PC-9 (cell line): ENCODE results near the gene TIGD1. TPM values are rescaled to one million over a fixed set of nuclear protein-coding genes. Genes with fewer than 3 reads are reported as not detected.
"Not testable (repeated sequence)": the region's sequence is repeated elsewhere in the genome, so short reads cannot be mapped to it uniquely, and the experiment has no call there.

Experiments used
- BruUV-seq: library from RNA; stranded (reverse); fragments of 400-500 nt; replicated peaks from 2 replicates; lab custom pipeline; 2021; lab: Mats Ljungman, UMichigan
- CTCF ChIA-PET: fragments of 300-600 bp; sonication (Branson Sonifier 250); formaldehyde crosslinking; loops from one replicate; lab custom pipeline; 2022; ENCODE audit warnings: antibody characterized with exemption; lab: Charles Lee
- POLR2A ChIA-PET: fragments of 300-600 bp; sonication (Branson Sonifier 250); formaldehyde crosslinking; loops from one replicate; lab custom pipeline; 2022; ENCODE audit warnings: antibody characterized with exemption; ENCODE audit not compliant: unreplicated experiment; lab: Charles Lee
- DNase-seq, 2 experiments: peaks; one replicate each; pipeline versions ENCODE4 v3.0.0 to v3.0.0-alpha.2; 2015 to 2022; ENCODE audit warnings: mixed read lengths in 1 of 2
- H2AFZ ChIP-seq: fragments of 200-600 bp; sonication (generic); 2 replicates; pipeline ENCODE4 v1.8.1; 2017; ENCODE audit warnings: antibody characterized with exemption
- H3F3A ChIP-seq: fragments of 200-600 bp; sonication (generic); 2 replicates; pipeline ENCODE4 v1.8.1; 2017; ENCODE audit warnings: antibody characterized with exemption, mild to moderate bottlenecking, low read depth; ENCODE audit not compliant: insufficient read depth
- H3K27ac ChIP-seq: fragments of 200-600 bp; sonication (generic); 2 replicates; pipeline ENCODE4 v1.6.1; 2016; ENCODE audit warnings: mixed run types
- H3K27me3 ChIP-seq: fragments of 200-600 bp; sonication (generic); 2 replicates; pipeline ENCODE4 v1.6.1; 2016; ENCODE audit warnings: low read depth, mixed run types; ENCODE audit not compliant: insufficient read depth
- H3K36me3 ChIP-seq: fragments of 200-600 bp; sonication (generic); 2 replicates; pipeline ENCODE4 v1.6.1; 2016; ENCODE audit warnings: low read depth, mixed run types
- H3K4me1 ChIP-seq: fragments of 200-600 bp; sonication (generic); replicated peaks from 2 replicates; pipeline ENCODE4 v1.6.1; 2016; ENCODE audit warnings: mixed run types; ENCODE audit not compliant: insufficient read depth
- H3K4me2 ChIP-seq: fragments of 200-600 bp; sonication (generic); 2 replicates; pipeline ENCODE4 v1.6.1; 2017; ENCODE audit warnings: mixed run types
- H3K4me3 ChIP-seq: fragments of 200-600 bp; sonication (generic); 2 replicates; pipeline ENCODE4 v1.6.1; 2016; ENCODE audit warnings: mixed run types
- H3K79me2 ChIP-seq: fragments of 200-600 bp; sonication (generic); 2 replicates; pipeline ENCODE4 v1.6.1; 2017; ENCODE audit warnings: low read depth, mixed run types
- H3K9me2 ChIP-seq: fragments of 200-600 bp; sonication (generic); 2 replicates; pipeline ENCODE4 v1.8.1; 2017; ENCODE audit warnings: mild to moderate bottlenecking; ENCODE audit not compliant: insufficient read depth
- H3K9me3 ChIP-seq: fragments of 200-600 bp; sonication (generic); 2 replicates; pipeline ENCODE4 v1.8.1; 2016; ENCODE audit warnings: low read depth; ENCODE audit not compliant: insufficient read depth
- H4K20me1 ChIP-seq: fragments of 200-600 bp; sonication (generic); 2 replicates; pipeline ENCODE4 v1.8.1; 2017; ENCODE audit not compliant: insufficient read depth
- EZH2 ChIP-seq: fragments of 200-600 bp; sonication (generic); IDR thresholded peaks from 2 replicates; pipeline ENCODE4 v1.8.0; 2017; ENCODE audit warnings: antibody characterized with exemption, low read depth
- intact Hi-C: fragments of 100-400 bp; cut with micrococcal nuclease; formaldehyde crosslinking; loops from one replicate; pipeline ENCODE4 v1.10.0; 2022; ENCODE audit not compliant: unreplicated experiment
- total RNA-seq: library from RNA; stranded (reverse); gene quantifications from 2 replicates; pipeline ENCODE4 v1.2.3, GENCODE V29; 2021
- TF ChIP-seq, protein P1 (sequence below): fragments of 200-600 bp; sonication (generic); conservative IDR thresholded peaks from 2 replicates; pipeline ENCODE4 v1.6.1; 2017; ENCODE audit warnings: mixed run types, antibody characterized with exemption, mild to moderate bottlenecking, moderate library complexity

Gene TIGD1
- total RNA-seq, 1 experiment from 2014 or later, result 12.7 TPM

DNA sequence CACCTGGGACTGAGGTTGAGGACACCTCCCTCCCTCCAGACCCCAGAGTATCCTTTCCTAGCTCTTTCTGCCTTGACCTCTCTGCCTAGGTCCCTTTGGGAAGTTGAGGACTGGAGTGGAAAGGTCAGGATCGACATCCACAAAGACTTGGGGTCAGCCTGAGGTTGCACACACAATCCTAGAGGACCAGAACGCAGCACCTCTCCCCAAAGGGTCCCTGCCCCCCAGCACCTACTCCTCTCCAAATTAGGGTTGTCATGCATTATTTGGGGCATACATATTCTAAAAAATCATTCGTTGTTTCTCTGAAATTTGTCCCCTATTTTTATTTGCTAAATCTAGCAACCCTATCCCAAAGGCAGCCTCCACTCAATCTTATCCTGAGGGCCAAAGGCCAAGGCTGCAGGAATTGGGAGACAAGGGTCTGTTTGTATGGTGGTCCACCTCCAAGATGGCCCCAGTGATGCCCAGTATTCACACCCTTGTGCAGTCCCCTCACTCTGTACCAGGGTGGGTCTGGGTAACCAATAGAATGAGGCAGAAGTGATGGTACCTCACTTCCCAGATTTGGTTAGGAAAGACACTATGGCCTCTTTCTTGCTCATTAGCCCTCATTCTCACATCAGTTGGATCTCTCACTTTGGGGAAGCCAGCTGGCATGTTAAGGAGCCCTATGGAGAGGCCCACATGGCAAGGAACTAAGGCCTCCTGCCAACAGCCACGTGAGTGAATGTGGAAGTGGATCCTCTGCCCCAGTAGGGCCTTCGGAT is 14.4 kb downstream of the TIGD1 start:
- no peaks in the 10 kb centered on the region for H3F3A ChIP-seq
- ChIA-PET CTCF (no interaction called here), POLR2A (no interaction called here)
- no peaks in the 10 kb centered on the region for H3K79me2 ChIP-seq
- intact Hi-C loops, result no loop called here
- no peaks in the 10 kb centered on the region for H3K27me3 ChIP-seq
- H3K4me1 ChIP-seq, result no peaks in the 10 kb centered on the region
- no peak overlapping the region for H3K27ac ChIP-seq
- H3K9me2 ChIP-seq, result no peaks in the 10 kb centered on the region
- no peak overlapping the region for H3K4me3 ChIP-seq
- TF ChIP-seq, protein P1, sequence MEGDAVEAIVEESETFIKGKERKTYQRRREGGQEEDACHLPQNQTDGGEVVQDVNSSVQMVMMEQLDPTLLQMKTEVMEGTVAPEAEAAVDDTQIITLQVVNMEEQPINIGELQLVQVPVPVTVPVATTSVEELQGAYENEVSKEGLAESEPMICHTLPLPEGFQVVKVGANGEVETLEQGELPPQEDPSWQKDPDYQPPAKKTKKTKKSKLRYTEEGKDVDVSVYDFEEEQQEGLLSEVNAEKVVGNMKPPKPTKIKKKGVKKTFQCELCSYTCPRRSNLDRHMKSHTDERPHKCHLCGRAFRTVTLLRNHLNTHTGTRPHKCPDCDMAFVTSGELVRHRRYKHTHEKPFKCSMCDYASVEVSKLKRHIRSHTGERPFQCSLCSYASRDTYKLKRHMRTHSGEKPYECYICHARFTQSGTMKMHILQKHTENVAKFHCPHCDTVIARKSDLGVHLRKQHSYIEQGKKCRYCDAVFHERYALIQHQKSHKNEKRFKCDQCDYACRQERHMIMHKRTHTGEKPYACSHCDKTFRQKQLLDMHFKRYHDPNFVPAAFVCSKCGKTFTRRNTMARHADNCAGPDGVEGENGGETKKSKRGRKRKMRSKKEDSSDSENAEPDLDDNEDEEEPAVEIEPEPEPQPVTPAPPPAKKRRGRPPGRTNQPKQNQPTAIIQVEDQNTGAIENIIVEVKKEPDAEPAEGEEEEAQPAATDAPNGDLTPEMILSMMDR, result no peak
- TF ChIP-seq EZH2, result no peak
- H2AFZ ChIP-seq, result no peak overlapping the region
- no peaks in the 10 kb centered on the region for H4K20me1 ChIP-seq
- no TSS peak for BruUV-seq
- DNase-seq, result no peak
- H3K9me3 ChIP-seq, result 0 out of 2 replicates have a peak, but pooled peaks cover 2% of the 10 kb centered on the region
- no peak overlapping the region for H3K4me2 ChIP-seq
- no peaks in the 10 kb centered on the region for H3K36me3 ChIP-seq

DNA sequence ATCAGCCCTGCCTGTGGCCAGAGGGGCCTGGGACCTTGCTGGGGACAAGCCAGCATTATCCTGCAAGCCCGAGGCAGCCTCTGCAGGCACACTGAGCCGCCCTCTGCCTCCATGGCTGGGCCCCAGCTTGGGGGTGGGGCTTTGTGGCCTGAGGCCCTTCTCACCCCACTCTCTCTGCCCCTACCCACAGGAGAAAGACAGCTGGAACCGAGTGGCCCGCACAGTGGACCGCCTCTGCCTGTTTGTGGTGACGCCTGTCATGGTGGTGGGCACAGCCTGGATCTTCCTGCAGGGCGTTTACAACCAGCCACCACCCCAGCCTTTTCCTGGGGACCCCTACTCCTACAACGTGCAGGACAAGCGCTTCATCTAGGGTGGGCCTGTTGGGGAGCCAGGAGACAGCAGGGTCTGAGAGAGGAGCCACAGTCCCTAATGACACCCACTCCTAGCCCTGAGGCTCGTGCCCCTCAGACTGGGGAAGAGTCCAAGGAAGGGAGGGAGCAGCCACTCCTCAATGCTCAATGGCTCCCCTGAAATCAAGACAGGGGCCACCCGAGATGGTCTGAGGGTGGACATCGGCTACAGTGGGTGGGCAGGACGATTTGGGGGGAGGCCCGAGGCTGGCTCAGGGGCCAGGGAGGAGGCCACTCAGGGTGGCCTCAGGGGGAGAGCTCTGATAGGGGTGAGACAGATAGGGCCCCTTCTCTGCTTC is 15.3 kb downstream of the TIGD1 start:
- Histone ChIP-seq H3F3A (no peaks in the 10 kb centered on the region), H3K79me2 (no peaks in the 10 kb centered on the region), H4K20me1 (no peaks in the 10 kb centered on the region), H3K4me1 (no peaks in the 10 kb centered on the region), H3K27ac (no peak overlapping the region), H3K4me2 (no peak overlapping the region), H3K9me3 (0 out of 2 replicates have a peak, but pooled peaks cover 2% of the 10 kb centered on the region), H3K36me3 (no peaks in the 10 kb centered on the region), H2AFZ (no peak overlapping the region), H3K27me3 (no peaks in the 10 kb centered on the region), H3K4me3 (no peak overlapping the region), H3K9me2 (no peaks in the 10 kb centered on the region)
- intact Hi-C loops, result no loop called here
- no peak for TF ChIP-seq EZH2
- TF ChIP-seq, protein P1, result no peak
- CTCF ChIA-PET, result no interaction called here
- BruUV-seq, result no TSS peak
- POLR2A ChIA-PET, result no interaction called here
- DNase-seq, result no peak

DNA sequence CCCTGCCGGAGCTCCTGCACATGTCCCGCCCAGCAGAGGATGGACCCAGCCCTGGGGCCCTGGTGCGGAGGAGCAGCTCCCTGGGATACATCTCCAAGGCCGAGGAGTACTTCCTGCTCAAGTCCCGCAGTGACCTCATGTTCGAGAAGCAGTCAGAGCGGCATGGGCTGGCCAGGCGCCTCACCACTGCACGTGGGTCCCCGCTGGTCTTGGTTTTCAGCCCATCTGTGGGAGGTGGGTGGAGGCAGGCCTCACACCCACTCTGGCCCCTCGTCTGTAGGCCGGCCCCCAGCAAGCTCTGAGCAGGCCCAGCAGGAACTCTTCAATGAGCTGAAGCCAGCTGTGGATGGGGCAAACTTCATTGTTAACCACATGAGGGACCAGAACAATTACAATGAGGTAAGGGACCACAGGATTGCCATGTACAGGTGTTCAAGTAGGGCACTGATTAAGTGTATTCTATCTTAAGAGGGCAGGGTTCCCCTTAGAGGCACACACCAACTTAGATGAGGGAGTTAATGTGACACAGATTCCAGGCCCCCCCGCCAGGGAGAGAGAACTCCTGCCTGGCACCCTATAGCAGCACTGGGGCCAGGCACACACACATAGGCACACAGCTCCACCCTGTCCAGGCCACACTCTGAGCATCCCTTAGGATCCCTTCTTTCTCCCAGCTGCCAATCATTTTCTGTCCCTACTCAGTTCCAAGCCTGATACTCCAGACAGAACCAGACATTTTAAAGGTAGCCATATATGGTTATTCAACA is 16.2 kb downstream of the TIGD1 start:
- no TSS peak for BruUV-seq
- Histone ChIP-seq H3K4me2 (no peak overlapping the region), H3K9me3 (0 out of 2 replicates have a peak, but pooled peaks cover 2% of the 10 kb centered on the region), H3K79me2 (no peaks in the 10 kb centered on the region), H4K20me1 (no peaks in the 10 kb centered on the region), H3K4me3 (no peak overlapping the region), H3K4me1 (no peaks in the 10 kb centered on the region), H3K9me2 (no peaks in the 10 kb centered on the region), H2AFZ (no peak overlapping the region), H3F3A (no peaks in the 10 kb centered on the region), H3K36me3 (no peaks in the 10 kb centered on the region), H3K27me3 (no peaks in the 10 kb centered on the region), H3K27ac (no peak overlapping the region)
- DNase-seq, result no peak
- intact Hi-C loops, result no loop called here
- no peak for TF ChIP-seq EZH2
- TF ChIP-seq, protein P1, result no peak
- ChIA-PET POLR2A (interaction anchor here (0.6 kb wide), 1 partner anchor 16 kb away, joined by 4 read pairs; the partner anchor contains the start of genes EIF4E2 and TIGD1), CTCF (no interaction called here)

DNA sequence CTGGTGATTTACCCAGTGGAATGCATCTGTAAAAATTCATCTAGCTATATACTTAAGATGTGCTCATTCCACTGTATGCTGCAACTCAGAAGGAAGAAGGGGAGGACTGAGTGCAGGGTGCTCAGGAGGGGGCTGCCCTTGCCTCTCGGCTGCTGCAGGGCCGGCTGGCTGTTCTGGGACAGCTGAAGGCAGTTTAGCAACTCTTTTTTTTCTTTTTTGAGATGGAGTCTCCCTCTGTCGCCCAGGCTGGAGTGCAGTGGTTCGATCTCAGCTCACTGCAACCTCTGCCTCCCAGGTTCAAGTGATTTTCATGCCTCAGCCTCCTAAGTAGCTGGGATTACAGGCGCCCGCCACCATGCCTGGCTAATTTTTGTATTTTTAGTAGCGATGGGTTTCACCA is 17.5 kb downstream of the TIGD1 start:
- POLR2A ChIA-PET, BruUV-seq, intact Hi-C loops: not testable (repeated sequence)

More for the DNA sequence above, 17.5 kb downstream of the TIGD1 start:
- H3K27me3 ChIP-seq, CTCF ChIA-PET, H3K36me3 ChIP-seq, H4K20me1 ChIP-seq, H3K4me1 ChIP-seq, H3K79me2 ChIP-seq, H3F3A ChIP-seq, H2AFZ ChIP-seq, H3K9me2 ChIP-seq, DNase-seq, H3K27ac ChIP-seq, H3K4me3 ChIP-seq, H3K9me3 ChIP-seq, H3K4me2 ChIP-seq: not testable (repeated sequence)
